SK-N-SH treated with all-trans-retinoic acid at 6 μM for 48 hours (cell line): ENCODE measurements around the gene SLC30A3.

ENCODE experiments used
- ARNTL ChIP-seq: fragments of 450-650 bp; formaldehyde crosslinking; IDR thresholded peaks from 2 replicates; pipeline ENCODE4 v1.5.0; 2020; ENCODE audit warnings: low read depth, mild to moderate bottlenecking, moderate library complexity, borderline replicate concordance
- BACH2 ChIP-seq: fragments of 250-450 bp; sonication (Bioruptor Pico); IDR thresholded peaks from 2 replicates; pipeline ENCODE4 v1.9.0; 2021; ENCODE audit warnings: mild to moderate bottlenecking, borderline replicate concordance
- ESRRG ChIP-seq: fragments of 250-450 bp; sonication (Bioruptor Pico); IDR thresholded peaks from 2 replicates; pipeline ENCODE4 v1.6.1; 2021; ENCODE audit warnings: mild to moderate bottlenecking
- GLIS3 ChIP-seq: fragments of 250-450 bp; sonication (Bioruptor Pico); IDR thresholded peaks from 2 replicates; pipeline ENCODE4 v1.5.0; 2020; ENCODE audit warnings: mild to moderate bottlenecking, moderate library complexity
- ISL1 ChIP-seq: fragments of 250-450 bp; sonication (Bioruptor Pico); IDR thresholded peaks from 2 replicates; pipeline ENCODE4 v2.1.2; 2022; ENCODE audit warnings: mild to moderate bottlenecking, moderate library complexity
- OSR1 ChIP-seq: fragments of 250-450 bp; sonication (Bioruptor Pico); IDR thresholded peaks from 2 replicates; pipeline ENCODE4 v1.8.0; 2022; ENCODE audit warnings: moderate library complexity, mild to moderate bottlenecking, inconsistent platforms
- PPARA ChIP-seq: fragments of 250-450 bp; sonication (Bioruptor Pico); IDR thresholded peaks from 2 replicates; pipeline ENCODE4 v1.5.0; 2020; ENCODE audit warnings: mild to moderate bottlenecking, borderline replicate concordance
- RARB ChIP-seq: fragments of 250-450 bp; sonication (Bioruptor Pico); IDR thresholded peaks from 2 replicates; pipeline ENCODE4 v1.8.0; 2021; ENCODE audit warnings: mild to moderate bottlenecking, moderate library complexity
- SNAI2 ChIP-seq: fragments of 250-450 bp; sonication (Bioruptor Pico); IDR thresholded peaks from 2 replicates; pipeline ENCODE4 v1.5.0; 2020; ENCODE audit warnings: mild to moderate bottlenecking, moderate library complexity
- ZNF70 ChIP-seq: fragments of 450-650 bp; formaldehyde crosslinking; IDR thresholded peaks from 2 replicates; pipeline ENCODE4 v1.5.0; 2020; ENCODE audit warnings: mild to moderate bottlenecking, moderate library complexity
- ZNF8 ChIP-seq: fragments of 450-650 bp; formaldehyde crosslinking; IDR thresholded peaks from 2 replicates; pipeline ENCODE4 v1.5.0; 2020; ENCODE audit warnings: mild to moderate bottlenecking, moderate library complexity
- TF ChIP-seq, protein P1 (sequence below): fragments of 250-450 bp; sonication (Bioruptor Pico); IDR thresholded peaks from 2 replicates; pipeline ENCODE4 v1.5.1; 2021; ENCODE audit warnings: mild to moderate bottlenecking, moderate library complexity

DNA sequence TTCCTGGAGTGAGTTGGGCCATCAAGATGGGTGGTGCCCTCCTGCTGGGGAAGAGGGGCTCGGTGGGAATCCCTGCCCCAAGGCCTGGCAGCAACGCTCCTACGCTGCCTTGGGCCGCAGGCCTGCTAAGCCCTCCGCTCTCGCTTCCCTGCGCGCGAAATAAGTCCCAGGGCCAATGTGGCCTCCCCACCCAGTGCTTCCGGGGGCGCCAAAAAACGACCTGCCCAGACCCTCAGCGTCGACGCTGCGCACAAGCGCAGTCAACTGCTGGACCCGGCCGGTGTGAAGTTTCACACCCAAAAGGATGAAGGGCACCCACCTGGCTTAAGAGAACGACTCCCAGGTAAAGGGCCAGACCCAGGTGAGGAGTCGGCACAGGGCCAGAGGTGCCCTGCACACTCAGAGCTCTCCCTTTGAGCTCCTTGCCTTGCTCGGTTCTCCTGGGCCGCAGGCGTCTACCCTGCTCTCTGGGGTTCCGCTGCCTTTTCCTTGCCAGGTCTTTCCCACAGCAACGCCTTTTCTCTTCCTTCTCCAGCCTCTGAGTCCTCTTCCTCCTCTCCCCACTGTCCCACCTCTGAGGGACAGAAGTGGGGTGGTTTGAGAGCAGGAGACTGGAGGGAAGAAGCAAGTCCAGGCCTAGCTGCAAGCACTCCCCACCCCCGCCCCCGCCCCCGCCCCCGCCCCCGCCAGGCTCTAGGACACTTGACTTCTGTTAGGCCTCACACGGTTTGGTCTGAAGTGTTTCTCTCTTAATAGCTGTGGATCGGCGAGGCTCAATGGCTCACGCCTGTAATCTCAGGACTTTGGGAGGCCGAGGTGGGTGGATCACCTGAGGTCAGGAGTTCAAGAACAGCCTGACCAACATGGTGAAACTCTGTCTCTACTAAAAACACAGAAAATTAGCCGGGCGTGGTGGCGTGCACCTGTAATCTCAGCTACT lies 12.6 kb upstream of the SLC30A3 start, which contains the start of gene DNAJC5G:
- TF ChIP-seq OSR1 (no peak), GLIS3 (no peak), ISL1 (no peak), RARB (CRISPR knock-in tag) (no peak), BACH2 (CRISPR knock-in tag) (no peak), ESRRG (no peak), PPARA (CRISPR knock-in tag) (no peak), ZNF70 (no peak), SNAI2 (CRISPR knock-in tag) (no peak), ARNTL (CRISPR knock-in tag) (no peak), ZNF8 (CRISPR knock-in tag) (no peak)
- TF ChIP-seq, protein P1, sequence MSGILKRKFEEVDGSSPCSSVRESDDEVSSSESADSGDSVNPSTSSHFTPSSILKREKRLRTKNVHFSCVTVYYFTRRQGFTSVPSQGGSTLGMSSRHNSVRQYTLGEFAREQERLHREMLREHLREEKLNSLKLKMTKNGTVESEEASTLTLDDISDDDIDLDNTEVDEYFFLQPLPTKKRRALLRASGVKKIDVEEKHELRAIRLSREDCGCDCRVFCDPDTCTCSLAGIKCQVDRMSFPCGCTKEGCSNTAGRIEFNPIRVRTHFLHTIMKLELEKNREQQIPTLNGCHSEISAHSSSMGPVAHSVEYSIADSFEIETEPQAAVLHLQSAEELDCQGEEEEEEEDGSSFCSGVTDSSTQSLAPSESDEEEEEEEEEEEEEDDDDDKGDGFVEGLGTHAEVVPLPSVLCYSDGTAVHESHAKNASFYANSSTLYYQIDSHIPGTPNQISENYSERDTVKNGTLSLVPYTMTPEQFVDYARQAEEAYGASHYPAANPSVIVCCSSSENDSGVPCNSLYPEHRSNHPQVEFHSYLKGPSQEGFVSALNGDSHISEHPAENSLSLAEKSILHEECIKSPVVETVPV, result no peak
